Measurements from ENCODE around the gene GNA12.

DNA sequence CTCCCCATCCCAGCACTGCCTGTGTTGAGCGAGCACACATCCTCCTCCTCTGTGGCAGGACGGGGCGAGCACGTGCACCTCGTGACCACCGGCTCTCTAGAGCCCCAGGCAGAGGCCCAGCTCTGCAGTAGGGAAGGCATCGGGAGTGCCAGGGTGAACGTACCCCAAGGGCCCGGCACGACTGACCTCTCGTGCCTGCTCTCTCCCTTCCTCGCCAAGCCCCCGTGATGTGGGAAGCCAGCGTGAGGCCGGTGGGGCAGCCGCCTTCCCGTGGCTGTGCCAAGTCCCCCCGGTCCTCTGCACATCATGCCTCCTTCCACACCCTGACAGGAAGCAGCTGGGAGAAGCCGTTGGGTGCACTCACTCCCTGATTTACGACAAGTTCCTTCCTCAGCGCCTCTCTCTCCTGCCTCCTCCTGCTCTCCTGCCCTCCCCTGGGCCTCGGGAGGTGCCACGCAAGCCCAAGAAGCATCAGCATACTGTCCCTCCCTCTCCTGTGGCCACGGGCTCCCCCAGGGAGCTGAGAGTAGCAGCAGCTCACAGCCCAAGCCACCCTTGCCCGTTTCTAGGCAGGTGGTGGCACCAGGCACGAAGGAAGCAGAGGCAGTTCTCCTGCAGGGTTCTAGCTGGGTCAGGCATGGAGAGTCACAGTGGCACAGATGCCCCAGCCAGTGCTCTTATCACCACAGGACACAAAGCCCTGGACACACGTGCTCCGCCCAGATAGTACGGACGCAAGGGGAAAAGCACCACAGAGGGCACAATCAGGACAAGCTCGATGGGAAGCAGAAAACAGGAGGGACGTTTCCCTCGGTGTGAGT is 109.1 kb downstream of the GNA12 start:
- TF ChIP-seq, protein P1, sequence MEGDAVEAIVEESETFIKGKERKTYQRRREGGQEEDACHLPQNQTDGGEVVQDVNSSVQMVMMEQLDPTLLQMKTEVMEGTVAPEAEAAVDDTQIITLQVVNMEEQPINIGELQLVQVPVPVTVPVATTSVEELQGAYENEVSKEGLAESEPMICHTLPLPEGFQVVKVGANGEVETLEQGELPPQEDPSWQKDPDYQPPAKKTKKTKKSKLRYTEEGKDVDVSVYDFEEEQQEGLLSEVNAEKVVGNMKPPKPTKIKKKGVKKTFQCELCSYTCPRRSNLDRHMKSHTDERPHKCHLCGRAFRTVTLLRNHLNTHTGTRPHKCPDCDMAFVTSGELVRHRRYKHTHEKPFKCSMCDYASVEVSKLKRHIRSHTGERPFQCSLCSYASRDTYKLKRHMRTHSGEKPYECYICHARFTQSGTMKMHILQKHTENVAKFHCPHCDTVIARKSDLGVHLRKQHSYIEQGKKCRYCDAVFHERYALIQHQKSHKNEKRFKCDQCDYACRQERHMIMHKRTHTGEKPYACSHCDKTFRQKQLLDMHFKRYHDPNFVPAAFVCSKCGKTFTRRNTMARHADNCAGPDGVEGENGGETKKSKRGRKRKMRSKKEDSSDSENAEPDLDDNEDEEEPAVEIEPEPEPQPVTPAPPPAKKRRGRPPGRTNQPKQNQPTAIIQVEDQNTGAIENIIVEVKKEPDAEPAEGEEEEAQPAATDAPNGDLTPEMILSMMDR (IDR thresholded peaks at IDR 0.05), result no peak
- TF ChIP-seq EP300 (IDR thresholded peaks at IDR 0.05) (no peak), POLR2A (IDR thresholded peaks at IDR 0.05) (no peak)

Measured in stomach (tissue), 4 donors.